Spleen (tissue), 7 donors: ENCODE measurements around the gene GMCL1.

Experiments used
- CTCF ChIP-seq, 11 experiments: fragments of 200-600 bp in 7 of 11; fragments of 450-650 bp in 4 of 11; sonication (generic) in 4 of 11; IDR thresholded peaks in 8 of 11; conservative IDR thresholded peaks in 3 of 11; 1 replicate in 7 of 11; 2 replicates in 4 of 11; pipeline versions ENCODE4 v1.4.0 to v1.8.0; 2016 to 2021; ENCODE audit warnings: antibody characterized with exemption in 11 of 11, inconsistent platforms in 4 of 11, mild to moderate bottlenecking in 1 of 11
- POLR2A ChIP-seq, 3 donors: fragments of 450-650 bp; IDR thresholded peaks; one replicate each; pipeline ENCODE4 v1.5.1; 2017; ENCODE audit warnings: antibody characterized with exemption in 3 of 3, mild to moderate bottlenecking in 1 of 3
- donor health status: DM: no; HTN: no; CAD: no; lungs with moderate emphysema.
- donor health status: DM: no; HTN: no; CAD: no.
- donor health status: DM: no; HTN: no; CAD: no.

- no peak for TF ChIP-seq CTCF (IDR thresholded peaks at IDR 0.05 in 8 of 11, conservative IDR thresholded peaks at IDR 0.05 in 3 of 11)
- no peak for TF ChIP-seq POLR2A (IDR thresholded peaks at IDR 0.05)
Observed at GRCh38 chr2:69798290-69798908, 31.1 kb upstream of the GMCL1 start.
